ENCODE results near the gene BCAR3.

The BCAR3 gene

DNA sequence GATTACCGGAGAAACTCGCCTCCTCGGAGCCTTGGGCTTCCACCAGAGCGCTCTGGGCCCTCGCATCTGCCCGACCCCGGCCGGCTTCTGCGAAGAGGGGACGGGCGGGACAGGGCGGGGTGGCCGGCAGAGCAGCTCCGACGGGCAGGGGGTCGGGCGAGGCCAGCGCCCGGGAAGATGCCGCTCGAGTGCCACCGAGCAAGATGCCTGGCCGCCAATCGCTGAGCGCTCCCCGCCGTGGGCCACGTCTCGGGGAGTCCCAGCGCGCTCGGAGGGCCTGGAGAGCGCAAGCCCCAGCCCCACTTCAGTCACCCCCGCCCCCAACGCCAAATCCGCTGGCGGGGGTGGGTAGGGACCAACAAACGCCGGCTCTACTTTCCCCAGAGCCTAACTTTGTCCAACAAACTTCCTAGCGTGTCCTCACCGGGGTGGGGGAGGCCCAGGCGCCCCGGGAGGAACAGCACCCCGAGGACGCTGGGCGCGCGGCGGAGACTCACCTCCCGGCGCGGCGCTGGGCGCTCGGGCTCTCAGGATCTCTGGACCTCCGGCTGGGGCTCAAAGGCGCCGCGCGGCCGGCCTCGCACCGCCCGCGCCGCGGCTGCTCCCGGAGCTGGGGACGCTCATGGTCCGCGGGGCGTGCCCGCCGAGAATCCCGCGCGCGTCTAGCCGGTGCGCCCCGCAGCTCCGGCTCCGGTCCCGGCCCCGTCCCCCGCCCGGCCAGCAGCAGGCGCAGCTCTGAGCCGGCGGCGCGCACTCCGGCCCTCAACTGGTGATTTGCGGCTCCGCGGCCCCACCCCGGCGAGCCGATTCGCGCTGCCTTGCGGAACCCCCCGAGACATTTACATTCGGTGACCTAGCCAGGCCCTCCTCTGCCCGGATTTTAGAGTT lies at the start of gene BCAR3:
TSS of gene BCAR3 (minus strand) at position 737 of the 888 bp plus-strand sequence. CDS start 6,907 bp downstream, outside the sequence.
- FAIRE-seq = no peak

DNA sequence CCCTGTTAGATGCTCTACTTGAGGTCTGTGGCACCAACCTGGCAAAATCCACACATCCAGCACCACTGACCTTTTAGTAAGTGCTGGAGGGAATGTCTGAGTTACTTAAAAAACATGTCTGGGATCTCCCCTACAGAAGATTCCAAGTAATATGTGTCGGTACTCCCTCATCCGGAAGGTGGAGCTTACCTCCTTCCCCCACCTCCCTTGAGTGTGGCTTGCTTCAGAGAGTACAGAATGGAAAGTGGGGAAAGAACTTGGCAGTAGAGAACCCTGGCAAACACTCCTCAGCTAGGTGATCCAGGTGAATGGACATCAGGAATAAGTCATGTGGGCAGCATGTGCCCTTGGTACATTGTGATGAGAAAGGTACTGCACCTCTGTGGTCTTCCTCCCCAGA lies 49.0 kb upstream of the BCAR3 start:
- FAIRE-seq = no peak

DNA sequence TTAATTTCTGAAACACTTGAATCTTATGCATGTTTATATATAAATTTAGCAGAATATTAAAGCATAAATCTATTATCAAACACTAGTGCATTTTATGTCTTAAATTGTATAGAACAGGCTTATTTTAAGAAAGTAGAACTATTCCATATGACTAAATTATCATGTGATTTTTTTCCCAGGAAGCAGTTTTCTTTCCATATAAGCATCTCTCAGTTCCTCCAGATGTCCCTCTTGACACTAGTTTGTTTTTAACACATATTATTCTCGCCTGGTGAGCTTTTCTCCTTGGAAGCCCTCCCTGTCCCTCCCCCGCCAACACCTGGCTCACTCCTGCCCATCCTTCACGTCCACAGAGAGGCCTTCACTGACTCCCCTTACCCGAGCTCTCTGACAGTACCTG lies 48.3 kb upstream of the BCAR3 start:
- FAIRE-seq = no peak

DNA sequence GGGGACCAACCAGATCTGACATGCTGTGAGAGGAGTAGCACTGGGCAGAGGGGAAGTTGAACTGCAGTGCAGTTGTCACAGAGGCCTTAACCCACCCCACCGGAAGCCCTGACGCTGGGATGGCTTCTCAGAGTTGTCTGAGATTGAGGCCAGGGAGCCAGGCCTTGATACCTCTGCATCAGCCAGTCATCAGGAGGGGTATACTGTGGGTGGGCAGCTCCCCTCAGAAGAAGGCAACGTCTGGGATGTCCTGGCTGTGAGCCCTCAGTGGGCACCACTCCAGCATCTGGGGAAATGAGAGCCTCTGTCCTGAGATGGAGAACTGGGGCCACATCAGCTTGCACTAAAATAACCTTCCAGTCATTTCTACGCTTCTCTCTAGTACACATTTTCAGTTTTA lies 47.9 kb upstream of the BCAR3 start:
- no peak for FAIRE-seq

DNA sequence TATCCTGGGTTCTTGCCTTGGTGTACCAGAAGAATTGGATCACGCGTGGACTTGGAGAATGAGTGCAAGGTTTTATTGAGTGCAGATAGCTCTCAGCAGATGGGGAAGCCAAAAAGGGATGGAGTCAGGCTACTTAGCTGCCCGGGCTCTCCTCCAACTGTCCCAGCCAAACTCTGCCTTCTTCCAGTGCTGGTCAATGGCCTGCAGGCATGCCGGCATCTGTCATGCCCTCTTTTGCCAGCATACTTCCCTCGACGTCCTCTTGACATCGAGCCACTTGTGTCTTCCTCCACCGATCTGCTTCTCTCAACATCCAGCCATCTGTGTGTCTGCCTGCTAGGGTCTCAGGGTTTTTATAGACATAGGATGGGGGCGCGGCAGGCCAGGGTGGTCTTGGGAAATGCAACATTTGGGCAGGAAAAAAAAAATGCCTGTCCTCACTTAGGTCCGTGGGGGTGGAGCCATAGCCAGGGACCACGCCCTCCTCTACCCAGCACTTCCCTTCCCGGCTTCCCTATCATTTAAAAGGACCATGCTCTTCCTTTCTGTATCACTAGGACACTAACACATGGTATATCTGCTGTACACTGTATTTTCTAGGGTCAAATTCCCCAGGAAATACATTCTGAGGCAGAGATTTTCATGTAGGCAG lies 47.0 kb upstream of the BCAR3 start:
- FAIRE-seq = no peak

GRCh38 chr1:93723733-93724270 lies 42.2 kb upstream of the BCAR3 start:
- no peak for FAIRE-seq

- FAIRE-seq = no peak
Observed at GRCh38 chr1:93723110-93723509, 41.5 kb upstream of the BCAR3 start.

GRCh38 chr1:93722081-93723031 lies 40.7 kb upstream of the BCAR3 start:
- FAIRE-seq = no peak

- no peak for FAIRE-seq
Observed at GRCh38 chr1:93720956-93721626, 39.5 kb upstream of the BCAR3 start.

GRCh38 chr1:93717640-93718039 lies 36.0 kb upstream of the BCAR3 start:
- FAIRE-seq = no peak

DNA sequence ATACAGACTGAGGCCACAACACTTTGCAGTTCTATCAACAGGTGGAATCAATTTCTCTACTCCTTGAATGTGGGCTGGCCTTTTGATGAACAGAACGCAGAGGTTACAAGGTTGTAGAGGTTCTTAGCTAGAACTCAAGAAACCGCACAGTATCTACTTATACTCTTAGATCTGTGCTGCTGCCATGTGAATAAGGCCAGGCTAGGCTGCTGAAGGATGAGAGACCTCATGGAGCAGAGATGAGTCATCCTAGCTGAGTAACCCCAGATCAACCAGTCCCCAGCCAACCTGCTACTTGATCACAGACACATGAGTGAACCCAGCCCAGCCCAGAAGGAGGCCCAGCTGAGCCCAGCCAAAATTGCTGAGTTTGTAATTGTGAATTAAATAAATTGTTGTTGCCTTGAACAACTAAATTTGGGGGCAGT lies 35.3 kb upstream of the BCAR3 start:
- FAIRE-seq = no peak

DNA sequence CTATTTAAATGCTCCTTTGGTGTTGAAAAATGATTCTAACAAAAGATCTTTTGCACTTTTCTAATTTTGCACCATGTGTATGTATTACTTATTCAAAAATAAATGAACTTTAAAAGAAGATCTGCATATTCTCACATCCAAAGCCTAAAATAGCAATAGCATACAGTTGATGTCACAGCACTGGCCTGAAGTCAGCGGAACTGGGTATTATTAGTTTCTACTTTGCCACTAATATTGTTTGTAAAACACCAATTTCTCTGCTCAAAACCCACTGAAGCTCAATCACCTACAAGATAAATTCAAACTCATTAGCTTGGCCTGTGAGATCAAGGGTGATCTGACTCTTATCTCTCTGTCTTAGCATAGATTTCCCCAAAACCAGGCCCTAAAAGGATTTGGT lies 34.5 kb upstream of the BCAR3 start:
- no peak for FAIRE-seq

- no peak for FAIRE-seq
Observed at GRCh38 chr1:93715529-93716126, 34.0 kb upstream of the BCAR3 start.

- FAIRE-seq = no peak
Observed at GRCh38 chr1:93714356-93714755, 32.7 kb upstream of the BCAR3 start.

GRCh38 chr1:93713341-93713740 lies 31.7 kb upstream of the BCAR3 start:
- FAIRE-seq = no peak

DNA sequence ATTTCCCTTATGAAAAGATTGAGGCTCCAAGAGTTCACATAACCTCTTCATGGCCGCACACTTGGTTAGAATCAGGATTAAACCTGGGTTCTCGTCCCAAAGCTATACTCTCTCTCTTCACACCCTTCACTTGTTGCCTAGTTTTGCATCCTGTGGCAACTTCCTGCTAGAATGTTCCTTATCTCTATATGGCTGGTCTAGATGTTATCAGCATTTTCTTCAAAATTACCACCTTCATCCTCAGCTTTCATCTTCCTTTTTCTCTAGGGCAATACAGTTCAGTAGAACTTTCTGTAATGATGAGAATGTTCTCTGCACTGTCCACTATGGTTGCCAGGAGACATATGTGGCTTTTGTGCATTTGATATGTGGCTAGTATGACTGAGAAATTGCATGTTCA lies 31.1 kb upstream of the BCAR3 start:
- FAIRE-seq = no peak

GRCh38 chr1:93710499-93711453 lies 29.1 kb upstream of the BCAR3 start:
- no peak for FAIRE-seq

- no peak for FAIRE-seq
Observed at GRCh38 chr1:93708734-93709481, 27.3 kb upstream of the BCAR3 start.

DNA sequence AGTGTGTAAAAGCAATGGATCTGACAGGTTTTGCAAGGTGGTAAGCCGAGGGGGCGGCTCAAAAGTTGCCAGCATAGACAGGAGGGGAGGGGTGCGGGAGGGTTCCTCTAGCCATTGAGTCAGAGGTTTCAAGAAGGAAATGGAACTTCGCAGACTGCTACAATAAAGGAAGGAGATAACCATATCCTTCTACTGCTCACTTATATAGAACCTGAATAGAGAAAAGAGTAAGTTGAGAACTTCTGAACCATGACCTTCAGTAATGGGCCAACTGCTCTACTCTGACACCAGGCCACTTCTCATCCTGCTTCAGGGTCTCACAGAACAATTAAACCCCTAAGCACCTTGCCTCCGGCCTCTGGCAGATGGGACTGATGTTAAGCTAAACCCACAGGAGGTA lies 26.3 kb upstream of the BCAR3 start:
- FAIRE-seq = no peak

Measured in colon (tissue), 2 donors.